GM18519 (cell line): ENCODE measurements around the gene CCNH.

Experiments used
- ATAC-seq: cut with Tn5 transposase; IDR thresholded peaks from one replicate; pipeline ENCODE4 v1.9.1; 2021; ENCODE audit warnings: mild to moderate bottlenecking, moderate library complexity; ENCODE audit not compliant: unreplicated experiment, low FRiP score

Gene CCNH

DNA sequence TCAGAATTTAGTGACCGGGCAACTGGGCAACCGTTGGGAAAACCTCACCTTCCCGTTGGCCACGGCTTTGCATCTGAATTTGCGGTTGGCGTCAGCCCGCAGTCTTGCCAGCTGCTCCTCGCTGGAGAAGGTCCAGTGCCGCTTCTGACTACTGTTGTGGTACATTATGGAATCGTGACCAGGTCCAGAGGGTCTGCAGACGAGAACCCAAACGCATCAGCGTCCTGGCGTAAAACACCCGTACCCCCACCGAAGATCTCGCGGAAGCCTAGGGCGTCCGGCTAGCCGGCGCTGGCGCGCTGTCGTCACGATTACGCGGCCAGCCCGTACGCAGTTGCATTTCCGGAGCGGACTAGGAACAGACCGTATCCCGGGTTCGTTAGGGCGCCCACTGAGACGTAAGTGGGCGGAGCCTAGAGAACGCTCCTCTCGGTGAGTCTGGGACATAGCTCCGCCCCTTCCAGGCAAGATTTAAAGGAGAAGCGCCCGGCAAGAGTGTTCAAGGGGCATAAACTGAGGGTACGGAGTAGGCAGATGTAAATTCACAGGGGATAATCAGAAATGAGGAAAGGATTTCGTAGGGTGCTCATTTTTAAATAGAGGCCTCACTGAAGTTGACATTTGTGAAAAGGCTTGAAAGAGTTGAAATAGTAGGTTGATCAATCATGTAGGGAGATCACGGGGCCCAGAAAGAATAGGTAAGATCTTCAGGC lies at the start of gene CCNH:
Gene CCNH (minus strand): TSS at position 301 of the 713 bp plus-strand sequence. CDS start 136 bp downstream, at position 165.
- peak; percentile 99 for ATAC-seq

DNA sequence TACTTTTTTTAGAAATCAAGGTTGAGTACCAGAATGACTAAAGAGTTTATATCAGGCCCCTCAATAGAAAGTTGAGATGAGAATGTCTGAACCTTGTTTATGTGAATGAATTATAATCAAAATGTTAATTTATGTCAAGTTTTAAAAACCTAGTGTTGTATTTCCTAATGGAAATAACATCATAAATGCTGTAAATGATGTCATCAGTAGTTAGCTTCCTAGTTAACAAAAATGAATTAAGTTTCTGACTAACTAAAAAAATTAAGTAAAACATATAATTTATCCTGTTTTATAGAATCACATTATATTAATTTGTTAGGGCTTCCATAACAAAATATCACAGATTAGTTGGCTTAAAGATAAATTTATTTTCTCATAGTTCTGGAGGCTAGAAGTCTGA lies 45.0 kb upstream of the CCNH start:
- ATAC-seq, result no peak

DNA sequence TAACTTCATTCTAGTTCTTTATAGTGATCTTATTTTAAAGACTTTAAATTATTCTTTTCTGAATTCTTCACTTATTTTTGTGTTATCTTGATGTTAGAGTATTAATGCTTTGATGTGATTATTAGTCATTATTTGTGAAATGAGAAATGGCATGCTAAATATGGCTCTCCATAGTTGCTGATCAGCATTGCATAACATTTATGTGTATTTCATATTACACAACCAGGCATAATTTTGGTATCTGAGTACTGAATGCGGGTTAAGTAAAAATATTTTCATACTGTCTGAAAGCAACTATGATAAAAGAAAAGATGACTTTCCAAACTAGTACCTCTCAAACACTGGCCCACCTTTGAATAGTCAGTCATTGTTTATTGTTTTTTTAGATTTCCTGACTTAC lies 41.1 kb upstream of the CCNH start:
- ATAC-seq, result no peak

DNA sequence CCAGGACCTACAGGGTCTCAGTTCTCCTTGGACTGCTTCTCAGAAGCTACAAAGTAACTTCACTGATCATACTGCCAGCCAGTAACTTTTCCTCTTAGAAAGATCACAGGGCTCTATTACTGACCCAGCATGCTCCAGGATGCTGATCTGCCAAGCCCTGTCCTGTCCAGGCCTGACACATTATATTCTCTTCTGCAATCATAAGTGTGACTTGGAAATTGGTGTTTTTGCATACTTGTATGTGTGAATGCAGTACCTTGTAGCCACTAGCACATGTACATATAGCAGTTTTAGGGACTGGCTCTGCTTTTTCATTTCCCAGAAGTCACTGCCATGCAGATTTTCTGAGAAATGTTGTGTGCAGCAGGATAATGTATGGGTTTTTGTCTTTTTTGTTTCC lies 40.1 kb upstream of the CCNH start:
- ATAC-seq, result no peak

DNA sequence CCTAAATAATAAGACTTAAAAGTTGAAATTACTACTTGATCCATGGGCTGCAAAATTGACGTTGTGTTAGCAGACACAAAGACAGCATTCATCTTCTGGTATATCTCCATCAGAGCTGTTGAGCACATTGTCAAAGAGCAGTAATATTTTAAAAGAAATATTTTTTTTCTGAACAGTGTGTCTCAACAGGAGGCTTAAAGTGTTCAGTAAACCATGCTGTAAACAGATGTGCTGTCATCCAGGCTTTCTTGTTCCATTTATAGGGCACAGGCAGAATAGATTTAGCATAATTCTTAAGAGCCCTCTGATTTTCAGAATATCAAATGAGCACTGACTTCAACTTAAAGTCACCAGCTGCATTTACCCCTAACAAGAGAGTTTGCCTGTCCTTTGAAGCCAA lies 29.7 kb upstream of the CCNH start:
- ATAC-seq, result no peak

DNA sequence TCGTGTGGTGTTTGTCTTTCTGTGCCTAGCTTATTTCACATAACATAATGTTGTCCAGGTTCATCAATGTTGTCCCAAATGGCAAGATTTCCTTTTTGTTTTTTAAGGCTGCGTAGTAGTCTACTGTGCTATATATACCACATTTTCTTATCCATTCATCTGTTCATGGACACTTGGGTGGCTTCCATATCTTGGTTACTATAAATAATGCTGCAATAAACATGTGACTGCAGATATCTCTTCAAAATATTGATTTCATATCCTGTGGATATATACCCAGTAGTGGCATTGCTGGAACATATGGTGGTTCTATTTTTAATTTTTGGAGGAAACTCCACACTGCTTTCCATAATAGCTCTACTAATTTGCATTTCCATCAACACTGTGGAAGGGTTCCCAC lies 25.5 kb upstream of the CCNH start:
- ATAC-seq, result no peak

DNA sequence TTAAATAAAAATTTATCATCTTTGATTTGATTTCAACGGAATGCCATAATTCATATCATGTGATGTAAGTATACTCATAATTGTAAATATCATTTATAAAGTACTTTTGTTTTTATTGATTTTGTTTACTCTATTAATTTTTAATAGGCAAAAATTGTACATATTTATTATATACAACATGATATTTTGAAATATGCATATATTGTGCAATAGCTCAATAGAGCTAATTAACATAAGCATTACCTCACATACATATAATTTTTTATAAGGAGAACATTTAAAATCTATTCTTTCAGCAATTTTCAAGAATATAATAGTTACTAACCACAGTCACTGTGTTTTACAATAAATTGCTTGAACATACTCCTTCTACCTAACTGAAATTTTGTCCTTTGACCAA lies 25.0 kb upstream of the CCNH start:
- no peak for ATAC-seq

DNA sequence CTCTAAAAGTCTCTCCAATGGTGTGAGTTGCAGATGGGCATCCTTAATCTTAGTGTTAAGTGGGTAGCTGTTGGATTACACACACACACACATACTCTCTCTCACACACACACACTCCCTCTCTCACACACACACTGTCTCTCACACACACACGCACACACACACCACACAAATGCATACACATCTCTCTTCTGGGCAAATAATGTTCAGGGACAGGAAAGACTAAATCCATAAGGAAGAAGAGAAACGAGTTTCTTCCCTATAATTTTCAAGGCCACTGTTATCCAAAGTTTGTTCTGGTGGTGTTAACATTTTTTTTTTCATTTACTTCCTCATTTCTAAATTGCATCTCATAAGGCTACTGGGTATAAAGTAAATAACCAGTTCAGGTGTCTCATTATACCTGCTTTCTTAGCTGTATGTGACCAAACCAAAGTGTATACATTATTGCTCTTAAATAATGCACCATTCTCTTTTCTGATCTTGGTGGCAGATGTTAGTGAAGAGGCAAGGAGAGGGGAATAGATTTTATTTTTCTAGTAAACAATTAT lies 22.5 kb upstream of the CCNH start:
- ATAC-seq, result no peak

DNA sequence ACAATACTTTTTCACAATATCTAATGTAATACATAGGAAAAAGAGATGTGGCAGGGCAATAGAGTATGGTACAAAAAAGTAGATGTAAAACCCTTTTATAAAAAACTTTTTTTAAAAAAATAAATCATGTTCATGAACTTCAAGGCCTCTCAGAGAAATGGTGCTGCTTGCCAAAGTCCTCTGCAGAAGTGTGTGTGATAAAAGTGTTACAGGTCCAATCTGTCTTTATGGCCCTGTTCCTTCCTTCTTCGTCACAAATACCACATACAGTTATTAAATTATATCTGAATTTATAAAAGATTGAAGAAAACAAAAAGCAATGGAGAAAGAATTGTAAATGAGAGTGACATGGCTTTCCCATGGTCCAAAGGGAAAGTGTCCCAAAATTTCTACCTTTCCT lies 21.7 kb upstream of the CCNH start:
- no peak for ATAC-seq

DNA sequence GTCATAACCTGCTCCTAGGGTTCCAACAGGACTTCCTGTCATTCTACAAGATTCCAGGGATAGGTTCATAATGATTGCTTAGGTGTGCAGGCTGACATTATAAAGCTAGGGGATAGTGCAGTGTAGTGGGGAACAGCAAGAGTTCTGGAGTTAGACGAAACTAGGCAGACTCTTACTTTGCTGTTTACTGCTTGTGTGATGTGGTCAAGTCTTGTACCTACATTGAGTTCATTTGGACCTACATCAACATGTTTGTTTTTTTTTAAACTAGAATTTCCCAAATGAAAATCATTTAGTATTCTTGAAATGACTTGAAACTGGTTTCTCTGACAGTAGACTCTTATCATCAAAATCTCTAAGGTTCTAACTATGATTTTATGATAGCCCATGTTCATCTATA lies 21.2 kb upstream of the CCNH start:
- ATAC-seq, result no peak

DNA sequence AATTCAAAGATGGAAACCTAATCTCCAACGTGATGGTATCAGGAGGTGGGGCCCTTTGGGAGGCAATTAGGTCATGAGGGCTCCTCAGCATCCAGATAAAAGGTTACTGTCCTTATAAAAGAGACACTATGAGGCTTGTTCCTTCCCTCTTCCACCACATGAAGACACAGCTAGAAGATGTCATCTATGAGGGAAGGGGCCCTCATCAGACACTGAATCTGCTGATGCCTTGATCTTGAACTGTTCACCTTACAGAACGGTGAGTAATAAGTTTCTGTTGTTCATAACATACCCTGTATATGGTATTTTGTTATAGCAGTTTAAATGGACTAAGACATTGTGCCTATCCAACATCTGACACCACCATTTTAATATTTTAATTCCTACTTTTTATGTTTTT lies 19.7 kb upstream of the CCNH start:
- ATAC-seq, result no peak

DNA sequence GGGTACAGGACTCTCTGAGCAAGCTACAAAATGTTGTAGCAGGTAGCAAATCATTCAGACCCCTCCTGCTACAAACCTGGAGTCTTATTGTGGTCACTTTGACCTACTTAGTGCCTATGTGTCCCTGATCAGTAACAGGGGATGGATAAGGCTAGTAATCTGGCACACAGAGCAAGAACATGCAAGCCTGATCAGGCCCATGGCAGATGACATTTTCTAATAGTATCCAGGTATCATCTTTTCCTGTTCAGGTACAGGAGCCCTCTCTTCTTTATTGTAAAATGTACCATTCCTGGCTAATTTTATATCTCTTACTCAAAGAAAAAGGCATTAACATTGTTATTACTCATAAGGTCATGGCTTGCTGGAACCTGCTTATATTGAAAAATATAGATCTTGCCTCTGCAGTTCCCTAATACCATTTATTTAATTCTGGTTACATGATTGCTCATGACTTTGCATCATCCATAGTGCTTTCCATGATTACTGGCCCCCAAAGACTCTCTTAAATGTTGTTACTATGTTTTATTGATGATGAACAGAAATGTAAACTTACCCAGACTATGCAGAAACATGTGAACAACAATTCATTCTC lies 18.2 kb upstream of the CCNH start:
- ATAC-seq, result no peak

DNA sequence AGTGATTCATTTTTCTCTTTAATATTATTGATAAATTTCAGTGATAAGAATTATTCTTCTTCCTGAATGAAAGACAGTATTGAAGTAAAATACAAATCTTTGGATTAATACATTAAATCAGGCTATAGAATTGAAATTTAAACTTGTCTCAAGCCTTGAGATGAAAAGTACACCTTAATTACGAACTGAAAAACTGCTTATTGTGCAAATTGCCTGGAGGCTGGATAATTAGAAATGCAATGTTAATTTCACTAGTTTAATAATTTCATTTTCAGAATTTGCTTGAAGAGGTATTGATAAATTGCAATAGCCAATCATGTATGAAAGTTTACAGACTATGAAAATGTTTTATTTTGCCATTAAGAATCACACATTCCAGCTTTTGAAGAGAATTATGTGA lies 11.0 kb upstream of the CCNH start:
- ATAC-seq, result no peak

DNA sequence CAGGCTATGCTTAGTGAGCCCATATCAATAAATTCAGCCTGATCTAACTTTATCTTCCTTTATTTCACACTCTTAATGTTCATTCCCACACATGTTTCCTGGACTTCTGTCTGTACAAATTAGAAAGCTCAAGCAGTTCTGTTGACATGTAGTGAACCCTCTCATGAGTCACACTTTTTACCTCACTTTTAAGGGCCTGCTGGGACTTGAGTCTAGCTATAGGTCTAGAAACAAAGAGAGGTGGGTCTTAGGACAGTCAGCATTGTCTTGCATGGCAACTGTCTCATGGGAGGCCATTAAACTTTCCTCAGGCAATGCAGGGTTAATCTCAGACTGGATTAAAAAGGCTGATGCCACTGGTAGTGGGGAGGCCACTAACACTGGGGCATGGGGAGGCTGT lies 8.6 kb upstream of the CCNH start:
- no peak for ATAC-seq

DNA sequence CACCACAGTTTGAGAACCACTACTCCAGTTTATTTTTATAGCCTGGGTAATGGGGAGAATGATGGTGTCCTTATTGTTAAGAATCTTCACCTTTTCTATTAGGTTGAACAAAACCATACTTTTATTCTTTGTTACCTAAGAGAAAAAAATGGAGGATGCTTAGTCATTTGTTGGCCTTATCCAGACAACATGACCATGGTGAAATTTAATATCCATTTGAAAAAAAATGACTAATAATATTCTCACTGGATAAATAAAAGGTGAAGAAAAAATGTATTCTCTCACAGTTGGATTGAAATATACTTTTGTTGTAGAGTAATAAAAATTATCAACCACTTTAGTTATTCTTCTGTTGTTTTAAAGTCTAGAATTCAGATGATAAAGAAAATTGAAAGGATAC lies 5.8 kb upstream of the CCNH start:
- ATAC-seq, result no peak

DNA sequence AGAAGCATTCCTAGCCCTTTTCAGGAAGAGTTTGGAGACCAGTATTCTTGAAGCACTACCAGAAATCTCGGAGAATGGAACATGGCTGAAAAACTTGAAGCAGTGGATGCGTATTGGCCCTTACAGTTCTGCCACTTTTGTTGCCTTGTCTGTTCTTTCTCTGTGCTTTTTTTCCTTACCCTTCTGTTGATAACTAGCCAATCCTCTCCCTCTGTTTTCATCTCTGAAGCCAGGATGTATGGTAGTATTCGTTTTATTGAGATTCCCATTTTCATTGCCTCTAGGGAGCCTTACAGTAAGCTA lies 564 bp upstream of the CCNH start:
- ATAC-seq, result no peak

DNA sequence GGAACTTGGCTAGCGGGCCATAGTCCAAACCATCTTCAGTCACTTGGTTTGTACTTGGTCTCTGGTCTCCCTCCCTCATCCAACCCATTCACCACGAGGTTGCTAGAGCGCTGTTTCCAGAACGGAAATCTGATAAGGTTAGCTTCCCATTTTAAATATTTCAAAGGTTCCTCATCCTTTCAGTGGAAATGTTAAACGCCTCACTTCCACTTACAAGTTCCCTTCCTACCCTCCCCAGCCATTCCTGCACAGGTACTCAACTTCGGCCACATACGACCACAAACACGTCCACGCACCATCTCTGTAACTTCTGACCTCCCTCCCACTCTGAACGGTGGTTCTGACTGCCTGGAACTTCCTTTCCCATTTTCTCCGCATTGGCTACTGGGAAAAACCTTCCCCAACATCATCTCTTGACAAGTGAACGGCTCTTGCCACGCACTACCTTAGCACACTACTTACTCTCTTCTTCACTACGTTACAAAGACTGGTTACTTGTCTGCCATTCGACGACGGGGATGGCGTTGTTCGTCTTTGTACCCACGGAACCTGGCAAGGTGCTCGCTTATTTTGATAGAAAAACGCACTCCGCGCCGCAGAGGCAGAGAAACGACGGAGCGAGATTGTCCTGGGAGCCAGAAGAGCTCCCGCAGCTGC lies 629 bp downstream of the CCNH start:
- ATAC-seq, result no peak

DNA sequence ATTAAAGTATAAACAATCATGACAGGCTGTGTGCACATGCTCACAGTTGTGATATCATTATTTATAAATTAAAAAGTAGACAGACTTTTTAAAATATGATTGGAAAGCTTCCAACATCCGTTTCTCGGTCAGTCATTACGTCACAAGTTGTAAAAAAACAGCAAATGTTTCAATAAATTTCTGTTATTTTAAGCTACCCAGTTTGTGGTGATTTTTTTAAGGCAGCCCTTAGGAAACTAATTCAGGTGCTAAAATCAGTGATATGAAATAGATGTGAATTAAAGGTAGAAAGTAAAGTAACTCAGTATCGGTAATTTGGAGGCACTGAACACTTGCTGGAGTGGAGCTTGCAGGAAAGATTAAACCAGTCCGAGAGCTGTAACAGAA lies 1.2 kb downstream of the CCNH start:
- no peak for ATAC-seq

DNA sequence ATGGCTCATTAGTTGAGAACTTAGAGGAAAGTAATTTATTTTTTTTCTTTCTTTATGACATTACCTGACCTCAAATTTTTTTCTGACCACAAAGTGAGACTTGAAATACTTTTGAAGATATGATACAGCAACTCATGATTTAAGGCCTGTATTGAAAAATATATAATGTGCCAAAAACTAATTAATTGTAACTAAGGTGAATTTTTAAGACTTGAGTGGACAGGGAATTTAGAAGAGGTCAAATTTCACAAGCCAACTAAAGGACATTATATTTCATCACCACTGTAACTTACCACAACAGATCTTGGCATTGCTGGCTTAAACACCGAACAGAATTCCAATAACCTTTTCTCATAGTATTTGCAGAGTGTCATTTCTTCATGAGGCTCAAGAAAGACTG lies 1.8 kb downstream of the CCNH start:
- ATAC-seq, result no peak

DNA sequence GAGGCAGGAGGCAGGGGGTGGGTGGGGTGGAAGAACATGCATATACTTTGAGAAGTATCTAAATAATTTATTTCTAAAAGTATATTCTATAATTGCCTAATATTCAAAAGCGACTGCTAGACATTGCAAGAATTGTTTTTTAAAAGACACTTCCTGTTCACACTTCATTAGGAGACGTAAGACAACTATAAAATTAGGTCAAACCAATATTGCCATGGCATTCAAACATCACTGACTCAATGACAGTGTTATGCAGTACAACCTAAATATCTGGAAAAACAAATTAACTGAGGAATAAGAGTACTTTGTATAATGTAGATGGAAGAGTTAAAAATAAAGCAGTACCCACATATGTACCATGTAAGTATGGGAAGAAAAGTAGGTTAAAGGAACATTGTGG lies 4.5 kb downstream of the CCNH start:
- no peak for ATAC-seq

DNA sequence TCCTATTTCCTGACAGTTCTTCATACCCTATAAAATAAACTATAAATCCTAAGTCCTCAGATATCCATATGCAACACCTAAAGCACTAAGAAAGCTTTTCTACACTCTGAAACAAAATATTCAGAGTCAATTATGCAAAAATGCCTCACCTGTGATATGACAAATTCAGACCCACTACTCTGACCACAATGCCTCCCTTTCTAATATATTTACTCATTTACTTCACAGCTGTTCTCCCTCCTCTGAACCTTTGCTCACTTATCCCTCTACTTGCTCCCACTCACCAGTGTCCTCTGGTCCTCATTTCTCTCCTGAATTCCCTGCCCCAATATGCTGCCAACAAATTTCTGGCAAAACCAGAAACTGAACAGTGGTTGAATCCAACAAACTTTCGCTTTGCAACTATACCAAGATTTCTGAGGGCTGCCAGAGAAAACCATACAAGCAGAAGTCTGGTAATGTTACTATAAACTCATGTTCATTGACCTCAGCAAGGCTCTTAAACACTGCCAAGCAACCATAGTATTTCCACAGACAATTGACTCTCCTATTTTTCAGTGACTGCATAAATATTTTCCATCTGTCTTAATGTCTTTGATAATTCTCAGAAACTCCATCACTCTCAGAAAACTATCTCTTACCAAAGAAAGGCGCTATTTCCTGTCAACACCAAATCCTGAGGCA lies 7.1 kb downstream of the CCNH start:
- no peak for ATAC-seq
